ENCODE measurements around the gene KIFAP3.
"Not testable (repeated sequence)": the region's sequence is repeated elsewhere in the genome, so short reads cannot be mapped to it uniquely, and the experiment has no call there.

KIFAP3 gene

GRCh38 chr1:170074250-170075157 is at the start of gene KIFAP3:
KIFAP3 (minus strand) TSS chr1:170074695; CDS start chr1:170074467, 228 bp downstream.
- H3K27ac ChIP-seq, result peak within 1 kb of the TSS; percentile 49
- TF ChIP-seq ZFX (IDR thresholded peaks at IDR 0.05; ENCODE audit: borderline replicate concordance) (no peak), CTCF (IDR thresholded peaks at IDR 0.05) (peak; percentile 83)

- no peak for TF ChIP-seq ZFX (IDR thresholded peaks at IDR 0.05; ENCODE audit: borderline replicate concordance)
- no peak for TF ChIP-seq CTCF (IDR thresholded peaks at IDR 0.05)
- H3K27ac ChIP-seq, result no peak overlapping the region
These were observed 47.9 kb upstream of the KIFAP3 start for GRCh38 chr1:170122366-170122765.

GRCh38 chr1:170114906-170115305 is 40.4 kb upstream of the KIFAP3 start:
- H3K27ac ChIP-seq, result no peak overlapping the region
- no peak for TF ChIP-seq CTCF (IDR thresholded peaks at IDR 0.05)
- no peak for TF ChIP-seq ZFX (IDR thresholded peaks at IDR 0.05; ENCODE audit: borderline replicate concordance)

GRCh38 chr1:170113140-170113539 is 38.6 kb upstream of the KIFAP3 start:
- H3K27ac ChIP-seq, result not testable (repeated sequence)

GRCh38 chr1:170097449-170097948 is 23.0 kb upstream of the KIFAP3 start:
- no peak for TF ChIP-seq CTCF (IDR thresholded peaks at IDR 0.05)
- no peak for TF ChIP-seq ZFX (IDR thresholded peaks at IDR 0.05; ENCODE audit: borderline replicate concordance)
- H3K27ac ChIP-seq, result no peak overlapping the region

- no peak overlapping the region for H3K27ac ChIP-seq
- TF ChIP-seq ZFX (IDR thresholded peaks at IDR 0.05; ENCODE audit: borderline replicate concordance) (no peak), CTCF (IDR thresholded peaks at IDR 0.05) (no peak)
These were observed 22.4 kb upstream of the KIFAP3 start for GRCh38 chr1:170096806-170097340.

GRCh38 chr1:170095976-170096748 is 21.7 kb upstream of the KIFAP3 start:
- no peak overlapping the region for H3K27ac ChIP-seq

GRCh38 chr1:170094697-170095616 is 20.5 kb upstream of the KIFAP3 start:
- not testable (repeated sequence) for H3K27ac ChIP-seq

More at GRCh38 chr1:170095976-170096748, 21.7 kb upstream of the KIFAP3 start:
- TF ChIP-seq CTCF (IDR thresholded peaks at IDR 0.05) (no peak), ZFX (IDR thresholded peaks at IDR 0.05; ENCODE audit: borderline replicate concordance) (no peak)
